AG10803 (cell line): ENCODE measurements around the gene MRPS34.

Experiments
- DNase-seq: peaks from one replicate; pipeline ENCODE4 v3.0.0; 2010; ENCODE audit warnings: low read depth
- H3K4me3 ChIP-seq: 2 replicates; pipeline ENCODE4 v1.5.1; 2011; ENCODE audit warnings: mild to moderate bottlenecking, low read length, control low read depth
- CTCF ChIP-seq: conservative IDR thresholded peaks from 2 replicates; pipeline ENCODE4 v1.5.1; 2011; ENCODE audit warnings: mild to moderate bottlenecking, low read length, control low read depth, inconsistent platforms

The MRPS34 gene

GRCh38 chr16:1772908-1773702 is at the start of gene MRPS34:
Gene MRPS34, minus strand, starts transcription at chr16:1773134. Its CDS starts 15 bp downstream, at chr16:1773119.
- H3K4me3 ChIP-seq, result peak within 1 kb of the TSS; percentile 76
- peak; percentile 52 for TF ChIP-seq CTCF
- peak; percentile 80 for DNase-seq

DNA sequence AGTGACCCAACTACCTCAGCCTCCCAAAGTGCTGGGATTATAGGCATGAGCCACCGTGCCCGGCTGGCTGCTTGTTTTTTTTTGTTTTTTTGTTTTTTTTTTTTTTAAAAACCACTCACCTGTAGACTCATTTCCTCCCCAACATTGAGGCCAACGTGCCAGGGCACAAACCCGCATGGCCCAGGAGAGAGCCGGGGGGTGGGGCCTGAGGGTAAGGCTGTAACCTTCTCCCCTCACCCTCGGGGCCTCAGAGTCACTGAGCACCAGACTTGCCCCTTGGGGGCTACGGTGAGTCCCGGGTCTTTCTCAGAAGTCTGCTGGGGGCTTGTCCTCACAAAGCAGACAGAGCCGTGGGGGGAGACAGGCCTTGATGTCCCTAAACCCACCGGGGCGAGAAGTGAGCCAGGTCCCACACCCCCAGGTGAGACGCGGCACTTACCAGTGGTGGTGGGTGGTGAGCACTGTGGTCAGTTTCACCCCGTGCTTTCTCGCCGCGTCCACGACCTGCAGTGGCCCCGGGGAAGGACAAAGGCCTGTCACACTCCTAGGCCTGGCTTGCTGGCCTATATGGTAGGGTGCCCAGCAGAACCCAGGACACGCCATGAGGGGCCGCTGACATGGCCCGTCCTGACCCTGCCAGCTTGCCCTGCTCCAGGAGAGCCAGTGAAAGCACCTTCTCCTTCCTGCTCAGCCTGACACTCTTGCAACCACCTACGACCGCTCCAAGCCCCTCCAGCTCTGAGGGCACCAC is 49.1 kb upstream of the MRPS34 start:
- no peak for TF ChIP-seq CTCF
- H3K4me3 ChIP-seq, result no peak overlapping the region
- DNase-seq, result no peak

GRCh38 chr16:1820946-1821290 is 48.0 kb upstream of the MRPS34 start:
- no peak for DNase-seq
- no peak for TF ChIP-seq CTCF
- H3K4me3 ChIP-seq, result no peak overlapping the region

GRCh38 chr16:1820096-1820945 is 47.4 kb upstream of the MRPS34 start:
- DNase-seq, result no peak
- TF ChIP-seq CTCF, result no peak
- no peak overlapping the region for H3K4me3 ChIP-seq

DNA sequence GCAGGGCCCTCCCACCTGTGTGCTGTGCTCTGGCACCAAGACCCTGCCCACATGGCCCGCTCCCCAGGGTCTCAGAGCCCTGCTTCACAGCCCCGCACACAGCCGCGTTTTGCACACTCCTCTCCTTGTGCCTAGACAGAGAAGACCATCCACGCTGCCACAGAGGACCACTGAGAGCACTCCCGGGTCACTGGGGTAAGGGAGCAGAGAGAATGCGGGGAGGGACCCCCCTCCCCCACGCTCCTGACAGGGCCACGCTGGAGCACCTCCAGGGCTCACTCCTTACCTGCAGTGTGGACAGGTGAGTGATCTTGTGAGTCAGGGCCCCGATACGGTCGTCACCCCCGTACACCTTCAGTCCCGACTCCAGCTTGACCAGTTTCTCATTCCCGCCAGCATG is 46.7 kb upstream of the MRPS34 start:
- TF ChIP-seq CTCF, result no peak
- DNase-seq, result no peak
- no peak overlapping the region for H3K4me3 ChIP-seq

- DNase-seq, result no peak
- TF ChIP-seq CTCF, result no peak
- H3K4me3 ChIP-seq, result no peak overlapping the region
Measured at GRCh38 chr16:1818873-1819525, 46.1 kb upstream of the MRPS34 start.
